ENCODE data around the gene SKI. TPM values are rescaled to one million over a fixed set of nuclear protein-coding genes. Genes with fewer than 3 reads are reported as not detected.
A peak's percentile ranks its signal among the peaks of the same experiment; 100 is the strongest.

The SKI gene
- total RNA-seq, 2 experiments from 2014 or later = 4.7 to 11.7 TPM

- POLR2A ChIA-PET = no interaction called here
- CTCF ChIA-PET (ENCODE audit: unreplicated experiment) = no interaction called here
- H3K9me3 ChIP-seq (ENCODE audit: low read length) = no peaks in the 10 kb centered on the region
- no peak overlapping the region for H3K4me3 ChIP-seq (ENCODE audit: low read depth, low read length, poor library complexity, severe bottlenecking)
- intact Hi-C loops (cut with micrococcal nuclease; ENCODE audit: unreplicated experiment) = no loop called here
- H2AFZ ChIP-seq (ENCODE audit: low read length) = no peak overlapping the region
- H3K79me2 ChIP-seq (ENCODE audit: insufficient read depth, low read depth, low read length) = no peaks in the 10 kb centered on the region
- peaks cover 10% of the 10 kb centered on the region for H3K4me1 ChIP-seq (ENCODE audit: insufficient read depth, low read length, poor library complexity, severe bottlenecking)
- no peaks in the 10 kb centered on the region for H4K20me1 ChIP-seq (ENCODE audit: insufficient read depth, low read length)
- H3K4me2 ChIP-seq (ENCODE audit: low read length) = no peak overlapping the region
- no TSS peak for BruUV-seq (replicated peaks)
- TF ChIP-seq CTCF (conservative IDR thresholded peaks at IDR 0.05; ENCODE audit: low read length) (no peak), EZH2phosphoT487 (IDR thresholded peaks at IDR 0.05; ENCODE audit: borderline replicate concordance, low read depth, low read length) (no peak)
- no peaks in the 10 kb centered on the region for H3K36me3 ChIP-seq (ENCODE audit: insufficient read depth, low read length)
- H3K9me2 ChIP-seq (ENCODE audit: insufficient read depth, low read length) = no peaks in the 10 kb centered on the region
- DNase-seq (ENCODE audit: low spot score) = no peak
- H3K27ac ChIP-seq (ENCODE audit: low read depth, low read length, poor library complexity, severe bottlenecking) = no peak overlapping the region
Measured at GRCh38 chr1:2224631-2225428, 3.3 kb upstream of the SKI start.

- DNase-seq (ENCODE audit: low spot score) = no peak
- Histone ChIP-seq H3K9me3 (ENCODE audit: low read length) (no peaks in the 10 kb centered on the region), H4K20me1 (ENCODE audit: insufficient read depth, low read length) (no peaks in the 10 kb centered on the region), H3K4me2 (ENCODE audit: low read length) (peak overlapping the region; percentile 79; the same call in 1 of the 2 replicates), H3K9me2 (ENCODE audit: insufficient read depth, low read length) (no peaks in the 10 kb centered on the region), H3K4me3 (ENCODE audit: low read depth, low read length, poor library complexity, severe bottlenecking) (peak overlapping the region; percentile 70), H3K79me2 (ENCODE audit: insufficient read depth, low read depth, low read length) (no peaks in the 10 kb centered on the region), H3K36me3 (ENCODE audit: insufficient read depth, low read length) (no peaks in the 10 kb centered on the region), H3K4me1 (ENCODE audit: insufficient read depth, low read length, poor library complexity, severe bottlenecking) (peaks cover 28% of the 10 kb centered on the region), H2AFZ (ENCODE audit: low read length) (peak overlapping the region; percentile 81), H3K27ac (ENCODE audit: low read depth, low read length, poor library complexity, severe bottlenecking) (no peak overlapping the region)
- no TSS peak for BruUV-seq (replicated peaks)
- intact Hi-C loops (cut with micrococcal nuclease; ENCODE audit: unreplicated experiment) = no loop called here
- no peak for TF ChIP-seq EZH2phosphoT487 (IDR thresholded peaks at IDR 0.05; ENCODE audit: borderline replicate concordance, low read depth, low read length)
- no peak for TF ChIP-seq CTCF (conservative IDR thresholded peaks at IDR 0.05; ENCODE audit: low read length)
- ChIA-PET POLR2A (no interaction called here), CTCF (ENCODE audit: unreplicated experiment) (no interaction called here)
Measured at GRCh38 chr1:2226525-2227345, 1.4 kb upstream of the SKI start.

All from OCI-LY7 (cell line).